ENCODE measurements around the gene CDRT15. TPM values are rescaled to one million over a fixed set of nuclear protein-coding genes. Genes with fewer than 3 reads are reported as not detected.

CDRT15 gene
- total and polyA plus RNA-seq, 2 experiments from 2014 or later: 0.40 TPM; not detected in 1

- Mint-ChIP-seq H3K27ac (no peak overlapping the region), H3K9me3 (peaks cover 16% of the 10 kb centered on the region), H3K36me3 (ENCODE audit: low read depth) (peaks cover 19% of the 10 kb centered on the region), H3K4me1 (no peaks in the 10 kb centered on the region; the same call in 2 of the 3 replicates), H3K4me3 (no peak overlapping the region), H3K27me3 (ENCODE audit: insufficient read depth, low read depth, poor library complexity) (peaks cover 7% of the 10 kb centered on the region)
- Histone ChIP-seq H3K36me3 (ENCODE audit: insufficient read depth) (no peaks in the 10 kb centered on the region), H3F3A (replicated peaks; ENCODE audit: low read depth) (no peaks in the 10 kb centered on the region), H4K20me1 (replicated peaks; ENCODE audit: insufficient read depth) (no peaks in the 10 kb centered on the region), H3K4me1 (ENCODE audit: insufficient read depth) (no peaks in the 10 kb centered on the region), H3K9me2 (ENCODE audit: insufficient read depth) (peaks cover 14% of the 10 kb centered on the region; the same call in 1 of the 2 replicates), H2AFZ (no peak overlapping the region), H3K27ac (ENCODE audit: low read depth) (no peak overlapping the region), H3K27me3 (ENCODE audit: insufficient read depth) (no peaks in the 10 kb centered on the region), H3K4me3 (no peak overlapping the region), H3K79me2 (replicated peaks; ENCODE audit: insufficient read depth) (no peaks in the 10 kb centered on the region), H3K4me2 (no peak overlapping the region)
- TF ChIP-seq STAT1 (IDR thresholded peaks at IDR 0.05; ENCODE audit: unreplicated experiment) (no peak), CTCF (conservative IDR thresholded peaks at IDR 0.05; ENCODE audit: low read depth in 2 of 2) (peak; percentile 32 to 57; a peak in 3 of 4 replicates), EZH2phosphoT487 (IDR thresholded peaks at IDR 0.05; ENCODE audit: unreplicated experiment) (no peak)
- ATAC-seq (no peak), DNase-seq (ENCODE audit: low spot score) (no peak)
These were observed 9.6 kb downstream of the CDRT15 start for GRCh38 chr17:14227052-14227451.

- Histone ChIP-seq H2AFZ (no peak overlapping the region), H3K36me3 (ENCODE audit: insufficient read depth) (no peaks in the 10 kb centered on the region), H4K20me1 (replicated peaks; ENCODE audit: insufficient read depth) (no peaks in the 10 kb centered on the region), H3K27me3 (ENCODE audit: insufficient read depth) (no peaks in the 10 kb centered on the region), H3K9me2 (ENCODE audit: insufficient read depth) (peaks cover 14% of the 10 kb centered on the region; the same call in 1 of the 2 replicates), H3K4me3 (no peak overlapping the region), H3K79me2 (replicated peaks; ENCODE audit: insufficient read depth) (no peaks in the 10 kb centered on the region), H3K27ac (ENCODE audit: low read depth) (no peak overlapping the region), H3K4me2 (no peak overlapping the region), H3F3A (replicated peaks; ENCODE audit: low read depth) (no peaks in the 10 kb centered on the region), H3K4me1 (ENCODE audit: insufficient read depth) (no peaks in the 10 kb centered on the region)
- peaks cover 11% of the 10 kb centered on the region for H3K9me3 Mint-ChIP-seq
- no peak overlapping the region for H3K27ac Mint-ChIP-seq
- no peaks in the 10 kb centered on the region; the same call in 2 of the 3 replicates for H3K4me1 Mint-ChIP-seq
- peaks cover 15% of the 10 kb centered on the region for H3K36me3 Mint-ChIP-seq (ENCODE audit: low read depth)
- no peak overlapping the region for H3K4me3 Mint-ChIP-seq
- DNase-seq (ENCODE audit: low spot score) (no peak), ATAC-seq (no peak)
- H3K27me3 Mint-ChIP-seq (ENCODE audit: insufficient read depth, low read depth, poor library complexity): peaks cover 7% of the 10 kb centered on the region
- no peak for TF ChIP-seq NANOG (IDR thresholded peaks at IDR 0.05; ENCODE audit: borderline replicate concordance)
- TF ChIP-seq POLR2AphosphoS5 (IDR thresholded peaks at IDR 0.05; ENCODE audit: low read depth): no peak
- TF ChIP-seq ZNF331 (CRISPR knock-in tag; IDR thresholded peaks at IDR 0.05; ENCODE audit: low read depth): no peak
- TF ChIP-seq JUNB (IDR thresholded peaks at IDR 0.05; ENCODE audit: unreplicated experiment): no peak
- no peak for TF ChIP-seq EZH2phosphoT487 (IDR thresholded peaks at IDR 0.05; ENCODE audit: unreplicated experiment)
- no peak for TF ChIP-seq ZNF114 (CRISPR knock-in tag; IDR thresholded peaks at IDR 0.05)
- TF ChIP-seq CTCF (conservative IDR thresholded peaks at IDR 0.05; ENCODE audit: low read depth in 2 of 2): no peak
- TF ChIP-seq, protein P1, sequence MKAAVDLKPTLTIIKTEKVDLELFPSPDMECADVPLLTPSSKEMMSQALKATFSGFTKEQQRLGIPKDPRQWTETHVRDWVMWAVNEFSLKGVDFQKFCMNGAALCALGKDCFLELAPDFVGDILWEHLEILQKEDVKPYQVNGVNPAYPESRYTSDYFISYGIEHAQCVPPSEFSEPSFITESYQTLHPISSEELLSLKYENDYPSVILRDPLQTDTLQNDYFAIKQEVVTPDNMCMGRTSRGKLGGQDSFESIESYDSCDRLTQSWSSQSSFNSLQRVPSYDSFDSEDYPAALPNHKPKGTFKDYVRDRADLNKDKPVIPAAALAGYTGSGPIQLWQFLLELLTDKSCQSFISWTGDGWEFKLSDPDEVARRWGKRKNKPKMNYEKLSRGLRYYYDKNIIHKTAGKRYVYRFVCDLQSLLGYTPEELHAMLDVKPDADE (IDR thresholded peaks at IDR 0.05): no peak
- TF ChIP-seq, protein P2, sequence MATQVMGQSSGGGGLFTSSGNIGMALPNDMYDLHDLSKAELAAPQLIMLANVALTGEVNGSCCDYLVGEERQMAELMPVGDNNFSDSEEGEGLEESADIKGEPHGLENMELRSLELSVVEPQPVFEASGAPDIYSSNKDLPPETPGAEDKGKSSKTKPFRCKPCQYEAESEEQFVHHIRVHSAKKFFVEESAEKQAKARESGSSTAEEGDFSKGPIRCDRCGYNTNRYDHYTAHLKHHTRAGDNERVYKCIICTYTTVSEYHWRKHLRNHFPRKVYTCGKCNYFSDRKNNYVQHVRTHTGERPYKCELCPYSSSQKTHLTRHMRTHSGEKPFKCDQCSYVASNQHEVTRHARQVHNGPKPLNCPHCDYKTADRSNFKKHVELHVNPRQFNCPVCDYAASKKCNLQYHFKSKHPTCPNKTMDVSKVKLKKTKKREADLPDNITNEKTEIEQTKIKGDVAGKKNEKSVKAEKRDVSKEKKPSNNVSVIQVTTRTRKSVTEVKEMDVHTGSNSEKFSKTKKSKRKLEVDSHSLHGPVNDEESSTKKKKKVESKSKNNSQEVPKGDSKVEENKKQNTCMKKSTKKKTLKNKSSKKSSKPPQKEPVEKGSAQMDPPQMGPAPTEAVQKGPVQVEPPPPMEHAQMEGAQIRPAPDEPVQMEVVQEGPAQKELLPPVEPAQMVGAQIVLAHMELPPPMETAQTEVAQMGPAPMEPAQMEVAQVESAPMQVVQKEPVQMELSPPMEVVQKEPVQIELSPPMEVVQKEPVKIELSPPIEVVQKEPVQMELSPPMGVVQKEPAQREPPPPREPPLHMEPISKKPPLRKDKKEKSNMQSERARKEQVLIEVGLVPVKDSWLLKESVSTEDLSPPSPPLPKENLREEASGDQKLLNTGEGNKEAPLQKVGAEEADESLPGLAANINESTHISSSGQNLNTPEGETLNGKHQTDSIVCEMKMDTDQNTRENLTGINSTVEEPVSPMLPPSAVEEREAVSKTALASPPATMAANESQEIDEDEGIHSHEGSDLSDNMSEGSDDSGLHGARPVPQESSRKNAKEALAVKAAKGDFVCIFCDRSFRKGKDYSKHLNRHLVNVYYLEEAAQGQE (IDR thresholded peaks at IDR 0.05; ENCODE audit: unreplicated experiment): no peak
- TF ChIP-seq STAT1 (IDR thresholded peaks at IDR 0.05; ENCODE audit: unreplicated experiment): no peak
These were observed 11.2 kb downstream of the CDRT15 start for GRCh38 chr17:14225254-14225980.

All from GM23338 (cell line).